K562 treated with DMSO at 1 percent for 12 hours (cell line): ENCODE results near the gene USP54. TPM values are rescaled to one million over a fixed set of nuclear protein-coding genes. Genes with fewer than 3 reads are reported as not detected.

Source experiments
- total RNA-seq: library from RNA; unstranded; fragments of 300-600 nt; gene quantifications from 2 replicates; pipeline ENCODE4 v1.2.3, GENCODE V29; 2022; ENCODE audit not compliant: insufficient read depth

USP54 gene, protein sequence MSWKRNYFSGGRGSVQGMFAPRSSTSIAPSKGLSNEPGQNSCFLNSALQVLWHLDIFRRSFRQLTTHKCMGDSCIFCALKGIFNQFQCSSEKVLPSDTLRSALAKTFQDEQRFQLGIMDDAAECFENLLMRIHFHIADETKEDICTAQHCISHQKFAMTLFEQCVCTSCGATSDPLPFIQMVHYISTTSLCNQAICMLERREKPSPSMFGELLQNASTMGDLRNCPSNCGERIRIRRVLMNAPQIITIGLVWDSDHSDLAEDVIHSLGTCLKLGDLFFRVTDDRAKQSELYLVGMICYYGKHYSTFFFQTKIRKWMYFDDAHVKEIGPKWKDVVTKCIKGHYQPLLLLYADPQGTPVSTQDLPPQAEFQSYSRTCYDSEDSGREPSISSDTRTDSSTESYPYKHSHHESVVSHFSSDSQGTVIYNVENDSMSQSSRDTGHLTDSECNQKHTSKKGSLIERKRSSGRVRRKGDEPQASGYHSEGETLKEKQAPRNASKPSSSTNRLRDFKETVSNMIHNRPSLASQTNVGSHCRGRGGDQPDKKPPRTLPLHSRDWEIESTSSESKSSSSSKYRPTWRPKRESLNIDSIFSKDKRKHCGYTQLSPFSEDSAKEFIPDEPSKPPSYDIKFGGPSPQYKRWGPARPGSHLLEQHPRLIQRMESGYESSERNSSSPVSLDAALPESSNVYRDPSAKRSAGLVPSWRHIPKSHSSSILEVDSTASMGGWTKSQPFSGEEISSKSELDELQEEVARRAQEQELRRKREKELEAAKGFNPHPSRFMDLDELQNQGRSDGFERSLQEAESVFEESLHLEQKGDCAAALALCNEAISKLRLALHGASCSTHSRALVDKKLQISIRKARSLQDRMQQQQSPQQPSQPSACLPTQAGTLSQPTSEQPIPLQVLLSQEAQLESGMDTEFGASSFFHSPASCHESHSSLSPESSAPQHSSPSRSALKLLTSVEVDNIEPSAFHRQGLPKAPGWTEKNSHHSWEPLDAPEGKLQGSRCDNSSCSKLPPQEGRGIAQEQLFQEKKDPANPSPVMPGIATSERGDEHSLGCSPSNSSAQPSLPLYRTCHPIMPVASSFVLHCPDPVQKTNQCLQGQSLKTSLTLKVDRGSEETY (N-terminal part only)
- total RNA-seq = 5.6 and 22.9 TPM in 2 replicates

GRCh38 chr10:73590881-73591799, at the start of gene USP54:
TSS of gene USP54 (minus strand) at chr10:73591342. CDS start at chr10:73575658, 15,684 bp downstream.

GRCh38 chr10:73495884-73496674, 95.1 kb downstream of the USP54 start, which contains the start of gene PPP3CB:
TSS of gene PPP3CB (minus strand) at chr10:73496024. CDS start at chr10:73495889, 135 bp downstream.

Other genes starting within 250 kb of the USP54 start
- 4.9 and 9.3 TPM in 2 replicates for gene CFAP70, start 232.5 kb downstream of the USP54 start, total RNA-seq
- 70.0 and 115 TPM in 2 replicates for gene ANXA7, start 177.3 kb downstream of the USP54 start, total RNA-seq
- gene MSS51, start 157.8 kb downstream of the USP54 start, total RNA-seq = 0.74 and 3.2 TPM in 2 replicates
- 10.4 and 28.9 TPM in 2 replicates for gene PPP3CB, start 95.3 kb downstream of the USP54 start, total RNA-seq
- gene MYOZ1, start 50.1 kb upstream of the USP54 start, total RNA-seq = not detected in 2 replicates
- gene SYNPO2L, start 64.7 kb upstream of the USP54 start, total RNA-seq = not detected in 2 replicates
- gene AGAP5, start 106.8 kb upstream of the USP54 start, total RNA-seq = 3.5 and 7.8 TPM in 2 replicates
- 66.2 and 184 TPM in 2 replicates for gene SEC24C, start 153.0 kb upstream of the USP54 start, total RNA-seq
- gene CHCHD1, start 190.7 kb upstream of the USP54 start, total RNA-seq = 74.9 and 88.6 TPM in 2 replicates
- 59.4 and 103 TPM in 2 replicates for gene ZSWIM8, start 194.3 kb upstream of the USP54 start, total RNA-seq
- 53.1 and 63.1 TPM in 2 replicates for gene NDST2, start 220.3 kb upstream of the USP54 start, total RNA-seq